Endothelial cell of umbilical vein (primary cell): Measurements from ENCODE around the gene DIS3L2. TPM values are rescaled to one million over a fixed set of nuclear protein-coding genes. Genes with fewer than 3 reads are reported as not detected.

Experiments
- BruUV-seq: library from RNA; stranded (reverse); fragments of 400-500 nt; replicated peaks from 2 replicates; lab custom pipeline; 2021; lab: Mats Ljungman, UMichigan
- CTCF ChIA-PET: fragments of 300-600, 350-600 bp; sonication (Branson Sonifier 250); formaldehyde crosslinking; loops from one replicate; lab custom pipeline; 2021; ENCODE audit warnings: antibody characterized with exemption, inconsistent platforms; lab: Charles Lee
- POLR2A ChIA-PET: fragments of 300-600, 350-600 bp; sonication (Branson Sonifier 250); formaldehyde crosslinking; loops from one replicate; lab custom pipeline; 2021; ENCODE audit warnings: antibody characterized with exemption, inconsistent platforms; lab: Charles Lee
- DNase-seq: peaks from one replicate; pipeline ENCODE4 v3.0.0-alpha.2; 2011; ENCODE audit warnings: low read depth, low spot score
- FAIRE-seq: peaks from 2 replicates; lab custom pipeline; 2011; peaks lifted over from hg19 to GRCh38; lab: Jason Lieb, UNC
- H2AFZ ChIP-seq: 2 replicates; pipeline ENCODE4 v1.6.0; 2012; ENCODE audit warnings: low read depth, low read length, control low read depth, inconsistent platforms
- H3K27ac ChIP-seq: 2 replicates; pipeline ENCODE4 v1.5.1; 2011; ENCODE audit warnings: low read depth, mild to moderate bottlenecking, control low read depth, low read length, moderate library complexity; ENCODE audit not compliant: insufficient read depth
- H3K27me3 ChIP-seq, 2 experiments: 2 replicates each; pipeline versions ENCODE4 v1.6.0 to v1.6.1; 2011; ENCODE audit warnings: low read length in 2 of 2, mixed read lengths in 1 of 2; ENCODE audit not compliant: control insufficient read depth in 2 of 2, insufficient read depth in 2 of 2
- H3K36me3 ChIP-seq, 2 experiments: 2 replicates in 1 of 2; 3 replicates in 1 of 2; pipeline ENCODE4 v1.5.1; 2011; ENCODE audit warnings: low read length in 2 of 2, mild to moderate bottlenecking in 1 of 2, moderate library complexity in 1 of 2; ENCODE audit not compliant: control insufficient read depth in 2 of 2, insufficient read depth in 2 of 2; ENCODE audit errors: extremely low read depth in 1 of 2
- H3K4me1 ChIP-seq: 3 replicates; pipeline ENCODE4 v1.5.1; 2011; ENCODE audit warnings: mild to moderate bottlenecking, low read length; ENCODE audit not compliant: control insufficient read depth, insufficient read depth; ENCODE audit errors: extremely low read depth
- H3K4me2 ChIP-seq: 2 replicates; pipeline ENCODE4 v1.6.1; 2011; ENCODE audit warnings: low read length, control low read depth, mixed read lengths; ENCODE audit not compliant: insufficient read depth
- H3K4me3 ChIP-seq, 3 experiments: fragments of 200-600 bp in 1 of 3; sonication (generic), shearing (Covaris generic) in 1 of 3; replicated peaks in 1 of 3; 2 replicates each; pipeline ENCODE4 v1.5.1; 2011 to 2016; ENCODE audit warnings: control low read depth in 3 of 3, low read length in 3 of 3, mild to moderate bottlenecking in 2 of 3, inconsistent platforms in 1 of 3, low read depth in 1 of 3, moderate library complexity in 1 of 3; ENCODE audit not compliant: insufficient read depth in 1 of 3
- H3K79me2 ChIP-seq: 2 replicates; pipeline ENCODE4 v1.6.0; 2012; ENCODE audit warnings: low read length, inconsistent platforms; ENCODE audit not compliant: control insufficient read depth, insufficient read depth
- H3K9ac ChIP-seq: replicated peaks from 2 replicates; pipeline ENCODE3; 2011; ENCODE audit warnings: low read length, control low read depth; ENCODE audit not compliant: insufficient read depth; ENCODE audit errors: extremely low read depth
- H3K9me1 ChIP-seq: replicated peaks from 3 replicates; pipeline ENCODE4 v1.6.0; 2011; ENCODE audit warnings: mild to moderate bottlenecking, low read length; ENCODE audit not compliant: control insufficient read depth, insufficient read depth; ENCODE audit errors: extremely low read depth
- H3K9me3 ChIP-seq: replicated peaks from 2 replicates; pipeline ENCODE4 v1.5.1; 2012; ENCODE audit warnings: low read length, inconsistent platforms; ENCODE audit not compliant: control insufficient read depth, insufficient read depth
- H4K20me1 ChIP-seq: replicated peaks from 2 replicates; pipeline ENCODE3; 2011; ENCODE audit warnings: mild to moderate bottlenecking, low read length; ENCODE audit not compliant: control insufficient read depth, insufficient read depth; ENCODE audit errors: extremely low read depth
- CTCF ChIP-seq, 2 donors: IDR thresholded peaks; 1 replicate in 1 of 2; 2 replicates in 1 of 2; pipeline ENCODE4 v1.5.1; 2011; ENCODE audit warnings: low read length in 2 of 2, mild to moderate bottlenecking in 2 of 2, moderate library complexity in 2 of 2, control low read depth in 1 of 2, inconsistent platforms in 1 of 2, low read depth in 1 of 2; ENCODE audit not compliant: insufficient read depth in 1 of 2; ENCODE audit errors: extremely low read depth in 1 of 2
- EZH2 ChIP-seq: IDR thresholded peaks from 2 replicates; pipeline ENCODE4 v1.6.1; 2012; ENCODE audit warnings: borderline replicate concordance, low read depth, mild to moderate bottlenecking, moderate library complexity, low read length, inconsistent platforms; ENCODE audit not compliant: severe bottlenecking
- FOS ChIP-seq: IDR thresholded peaks from 2 replicates; pipeline ENCODE4 v1.6.1; 2011; ENCODE audit warnings: mild to moderate bottlenecking, low read length, moderate library complexity, borderline replicate concordance; ENCODE audit not compliant: insufficient read depth
- GATA2 ChIP-seq: IDR thresholded peaks from 2 replicates; pipeline ENCODE4 v1.7.0; 2011; ENCODE audit warnings: low read depth, mild to moderate bottlenecking, moderate library complexity, mixed read lengths, low read length; ENCODE audit not compliant: insufficient read length, insufficient read depth
- JUN ChIP-seq: IDR thresholded peaks from 2 replicates; pipeline ENCODE4 v1.6.1; 2011; ENCODE audit warnings: borderline replicate concordance, low read depth; ENCODE audit not compliant: insufficient read length, insufficient read depth
- MAX ChIP-seq: IDR thresholded peaks from 2 replicates; pipeline ENCODE4 v1.6.1; 2011; ENCODE audit not compliant: insufficient read depth, insufficient read length
- MYC ChIP-seq: IDR thresholded peaks from one replicate; pipeline ENCODE4 v1.6.1; 2011; ENCODE audit warnings: mild to moderate bottlenecking, low read depth, low read length
- POLR2A ChIP-seq: IDR thresholded peaks from 2 replicates; pipeline ENCODE4 v1.6.1; 2012; ENCODE audit warnings: low read depth, mild to moderate bottlenecking, control low read depth, low read length
- POLR2AphosphoS5 ChIP-seq: IDR thresholded peaks from 2 replicates; pipeline ENCODE4 v1.6.1; 2012; ENCODE audit warnings: low read depth, mild to moderate bottlenecking, control low read depth, low read length, moderate library complexity; ENCODE audit not compliant: insufficient read depth
- dilution Hi-C: fragments of 300-500 bp; cut with MboI; formaldehyde crosslinking; loops from one replicate; pipeline ENCODE4 v1.15.0; 2019; ENCODE audit warnings: low sequenced_read_pairs; ENCODE audit not compliant: extremely low pct_ligation_motif_present
- intact Hi-C: fragments of 100-400 bp; cut with micrococcal nuclease; formaldehyde crosslinking; loops from one replicate; pipeline ENCODE4 v1.10.0; 2022
- polyA plus RNA-seq, 4 experiments: library from polyadenylated mRNA; depleted of rRNA in 3 of 4; stranded (reverse) in 3 of 4; unstranded in 1 of 4; fragments of >200 nt; gene quantifications; 2 replicates each; pipeline versions ENCODE4 v1.2.1 to v1.2.3, GENCODE V29; 2011 to 2012; ENCODE audit warnings: missing spikeins in 1 of 4
- total RNA-seq: library from RNA; stranded (reverse); gene quantifications from 2 replicates; pipeline ENCODE4 v1.2.3, GENCODE V29; 2021

The DIS3L2 gene
- total and polyA plus RNA-seq, 2 donors (not counting 3 experiments of a cell fraction or from before 2014, with no cell fraction given): 14.6 to 31.2 TPM

GRCh38 chr2:232183279-232183678, 221.8 kb downstream of the DIS3L2 start:
- CTCF ChIA-PET: interaction anchor here (0.8 to 1.3 kb wide), 2 partner anchors 11 to 13 kb away, joined by 3 to 6 read pairs; no protein-coding TSS in a partner anchor
- BruUV-seq: no TSS peak
- H3K4me1 ChIP-seq: no peaks in the 10 kb centered on the region
- H3K4me3 ChIP-seq: no peak overlapping the region
- DNase-seq: no peak
- intact Hi-C loops: no loop called here
- dilution Hi-C loops: no loop called here
- POLR2A ChIA-PET: no interaction called here
- no peak for FAIRE-seq
- H3K27me3 ChIP-seq: no peaks in the 10 kb centered on the region
- TF ChIP-seq MYC (no peak), MAX (no peak), POLR2AphosphoS5 (no peak), EZH2 (no peak), GATA2 (no peak), FOS (no peak), POLR2A (no peak), JUN (no peak), CTCF (IDR thresholded peaks at IDR 0.05; ENCODE audit: extremely low read depth in 1 of 2, insufficient read depth in 1 of 2, low read depth in 1 of 2, low read length in 2 of 2) (no peak)
- H4K20me1 ChIP-seq: no peaks in the 10 kb centered on the region
- H3K79me2 ChIP-seq: no peaks in the 10 kb centered on the region
- H2AFZ ChIP-seq: no peak overlapping the region
- no peaks in the 10 kb centered on the region for H3K9me3 ChIP-seq
- H3K36me3 ChIP-seq: no peaks in the 10 kb centered on the region
- H3K4me2 ChIP-seq: no peak overlapping the region
- H3K9ac ChIP-seq: no peak overlapping the region
- no peak overlapping the region for H3K27ac ChIP-seq
- no peaks in the 10 kb centered on the region for H3K9me1 ChIP-seq
